Measurements from ENCODE around the gene BRCA2.

DNA sequence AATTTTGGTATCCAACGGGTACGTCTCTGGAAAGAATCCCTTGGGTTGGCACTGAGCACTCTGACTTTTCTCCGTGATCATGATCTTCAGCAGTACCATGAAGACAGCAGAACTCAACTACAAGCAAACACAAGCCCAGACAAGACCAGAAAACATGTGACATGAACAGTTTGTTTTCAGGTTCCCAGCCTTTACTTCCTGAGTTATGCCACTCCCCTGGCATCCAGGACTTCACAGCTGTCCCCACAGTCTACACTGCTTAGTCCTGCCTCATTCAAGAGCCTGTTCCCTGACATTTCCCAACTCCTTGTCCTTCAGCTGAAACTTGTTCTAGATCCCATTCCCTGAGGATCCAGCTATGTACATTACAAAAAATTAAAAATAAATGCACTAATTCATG is 117.5 kb downstream of the BRCA2 start:
- TF ChIP-seq POLR2A (IDR thresholded peaks at IDR 0.05) (no peak), EP300 (IDR thresholded peaks at IDR 0.05) (no peak), POLR2AphosphoS5 (IDR thresholded peaks at IDR 0.05) (no peak)
- TF ChIP-seq, protein P1, sequence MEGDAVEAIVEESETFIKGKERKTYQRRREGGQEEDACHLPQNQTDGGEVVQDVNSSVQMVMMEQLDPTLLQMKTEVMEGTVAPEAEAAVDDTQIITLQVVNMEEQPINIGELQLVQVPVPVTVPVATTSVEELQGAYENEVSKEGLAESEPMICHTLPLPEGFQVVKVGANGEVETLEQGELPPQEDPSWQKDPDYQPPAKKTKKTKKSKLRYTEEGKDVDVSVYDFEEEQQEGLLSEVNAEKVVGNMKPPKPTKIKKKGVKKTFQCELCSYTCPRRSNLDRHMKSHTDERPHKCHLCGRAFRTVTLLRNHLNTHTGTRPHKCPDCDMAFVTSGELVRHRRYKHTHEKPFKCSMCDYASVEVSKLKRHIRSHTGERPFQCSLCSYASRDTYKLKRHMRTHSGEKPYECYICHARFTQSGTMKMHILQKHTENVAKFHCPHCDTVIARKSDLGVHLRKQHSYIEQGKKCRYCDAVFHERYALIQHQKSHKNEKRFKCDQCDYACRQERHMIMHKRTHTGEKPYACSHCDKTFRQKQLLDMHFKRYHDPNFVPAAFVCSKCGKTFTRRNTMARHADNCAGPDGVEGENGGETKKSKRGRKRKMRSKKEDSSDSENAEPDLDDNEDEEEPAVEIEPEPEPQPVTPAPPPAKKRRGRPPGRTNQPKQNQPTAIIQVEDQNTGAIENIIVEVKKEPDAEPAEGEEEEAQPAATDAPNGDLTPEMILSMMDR (IDR thresholded peaks at IDR 0.05), result no peak
